Transverse colon (tissue), 4 donors: ENCODE measurements around the gene PITPNC1. TPM values are rescaled to one million over a fixed set of nuclear protein-coding genes. Genes with fewer than 3 reads are reported as not detected.

Source experiments
- small RNA-seq, 4 donors: library from RNA; depleted of rRNA; stranded (forward); fragments of <200 nt; gene quantifications; one replicate each; pipeline ENCODE3, GENCODE V24; 2016
- total RNA-seq, 4 donors: library from RNA; depleted of rRNA; stranded (reverse); fragments of >200 nt; gene quantifications; one replicate each; pipeline ENCODE4 v1.1.0, GENCODE V29; 2016

PITPNC1 gene
- total RNA-seq, 4 donors from 2014 or later = 1.6 to 10.3 (median 4.0) TPM

Small RNA genes within 50 kb of the gene (small RNA-seq; reads per million reads assigned to genes)
- gene MIR548AA2 = 0 reads per million in 4 donors
- 0 reads per million in 4 donors for gene MIR548D2
- 0 reads per million in 4 donors for gene RF00019
- gene RN7SL756P = 0 reads per million in 4 donors
- gene SNORA38B = 1.2 to 5.8 (median 3.0) reads per million in 4 donors

Other genes with a start within 250 kb of the PITPNC1 start
- gene HELZ, start 132.1 kb upstream of the PITPNC1 start, total RNA-seq = 100 to 1,000 TPM in 1 of 4 donors, 10 to 100 TPM in 3; 31.8 to 126 (median 56.0) TPM
- gene PSMD12, start 10.7 kb upstream of the PITPNC1 start, total RNA-seq = 10 to 100 TPM in 2 of 4 donors, 1 to 10 TPM in 2; 7.2 to 25.2 (median 12.5) TPM